H9 (cell line): ENCODE measurements around the gene GRM5. TPM values are rescaled to one million over a fixed set of nuclear protein-coding genes. Genes with fewer than 3 reads are reported as not detected.
"Not testable (repeated sequence)": the region's sequence is repeated elsewhere in the genome, so short reads cannot be mapped to it uniquely, and the experiment has no call there.

Experiments
- DNase-seq: peaks from one replicate; pipeline ENCODE4 v3.0.0-alpha.2; 2017
- H2AFZ ChIP-seq: one replicate; pipeline ENCODE4 v1.6.1; 2013; ENCODE audit warnings: mild to moderate bottlenecking, low read length, control low read depth, moderate library complexity
- H2AK5ac ChIP-seq: 2 replicates; pipeline ENCODE4 v1.6.1; 2013; ENCODE audit warnings: low read length, control low read depth, mixed read lengths; ENCODE audit not compliant: insufficient read length
- H2BK120ac ChIP-seq: one replicate; pipeline ENCODE4 v1.6.1; 2013; ENCODE audit warnings: low read depth, mild to moderate bottlenecking, low read length, control low read depth, inconsistent platforms; ENCODE audit not compliant: poor library complexity, severe bottlenecking
- H2BK12ac ChIP-seq: 2 replicates; pipeline ENCODE4 v1.6.1; 2013; ENCODE audit warnings: low read length, control low read depth, mixed read lengths, low read depth; ENCODE audit not compliant: insufficient read length
- H2BK15ac ChIP-seq: 2 replicates; pipeline ENCODE4 v1.6.1; 2013; ENCODE audit warnings: low read depth, low read length, control low read depth
- H2BK20ac ChIP-seq: one replicate; pipeline ENCODE4 v1.6.1; 2013; ENCODE audit warnings: low read depth, mild to moderate bottlenecking, low read length, control low read depth, inconsistent platforms; ENCODE audit not compliant: poor library complexity, severe bottlenecking
- H2BK5ac ChIP-seq: 2 replicates; pipeline ENCODE4 v1.6.1; 2013; ENCODE audit warnings: low read length, control low read depth, mixed read lengths; ENCODE audit not compliant: insufficient read length
- H3K14ac ChIP-seq: 2 replicates; pipeline ENCODE4 v1.6.1; 2013; ENCODE audit warnings: low read length, control low read depth; ENCODE audit not compliant: insufficient read depth
- H3K18ac ChIP-seq: 2 replicates; pipeline ENCODE4 v1.6.1; 2013; ENCODE audit warnings: low read depth, mild to moderate bottlenecking, mixed read lengths, low read length, control low read depth; ENCODE audit not compliant: insufficient read length
- H3K23ac ChIP-seq: 2 replicates; pipeline ENCODE4 v1.6.1; 2013; ENCODE audit warnings: low read length, control low read depth, mixed read lengths, low read depth; ENCODE audit not compliant: insufficient read length
- H3K23me2 ChIP-seq: 2 replicates; pipeline ENCODE4 v1.6.1; 2013; ENCODE audit warnings: low read depth, mild to moderate bottlenecking, mixed read lengths, low read length, control low read depth; ENCODE audit not compliant: insufficient read length, poor library complexity, severe bottlenecking
- H3K27ac ChIP-seq: 2 replicates; pipeline ENCODE4 v1.5.1; 2013; ENCODE audit warnings: low read length, control low read depth, mixed read lengths, low read depth; ENCODE audit not compliant: insufficient read length
- H3K27me3 ChIP-seq: 2 replicates; pipeline ENCODE4 v1.6.1; 2013; ENCODE audit warnings: low read length, control low read depth, inconsistent platforms; ENCODE audit not compliant: insufficient read depth
- H3K4ac ChIP-seq: 2 replicates; pipeline ENCODE4 v1.6.1; 2013; ENCODE audit warnings: low read depth, mild to moderate bottlenecking, control low read depth, inconsistent platforms, low read length, moderate library complexity
- H3K4me1 ChIP-seq: 2 replicates; pipeline ENCODE4 v1.6.1; 2013; ENCODE audit warnings: low read length, control low read depth, inconsistent platforms; ENCODE audit not compliant: insufficient read depth
- H3K4me2 ChIP-seq: 2 replicates; pipeline ENCODE4 v1.6.1; 2013; ENCODE audit warnings: low read length, control low read depth, mixed read lengths; ENCODE audit not compliant: insufficient read length, insufficient read depth
- H3K56ac ChIP-seq: 2 replicates; pipeline ENCODE4 v1.6.1; 2013; ENCODE audit warnings: low read depth, mild to moderate bottlenecking, mixed read lengths, low read length, control low read depth; ENCODE audit not compliant: insufficient read length
- H3K79me1 ChIP-seq: 2 replicates; pipeline ENCODE4 v1.6.1; 2013; ENCODE audit warnings: low read depth, mild to moderate bottlenecking, moderate library complexity, low read length, control low read depth, inconsistent platforms; ENCODE audit not compliant: insufficient read depth, poor library complexity, severe bottlenecking
- H3K79me2 ChIP-seq: 2 replicates; pipeline ENCODE4 v1.6.1; 2013; ENCODE audit warnings: low read length, control low read depth, inconsistent platforms; ENCODE audit not compliant: insufficient read depth
- H3K9ac ChIP-seq: 2 replicates; pipeline ENCODE4 v1.6.1; 2013; ENCODE audit warnings: low read length, control low read depth, mixed read lengths; ENCODE audit not compliant: insufficient read length; ENCODE audit errors: extremely low read depth
- H3K9me3 ChIP-seq: one replicate; pipeline ENCODE4 v1.6.1; 2013; ENCODE audit warnings: low read depth, low read length, inconsistent platforms; ENCODE audit not compliant: control insufficient read depth
- H3T11ph ChIP-seq: one replicate; pipeline ENCODE4 v1.6.1; 2013; ENCODE audit warnings: mild to moderate bottlenecking, low read length, control low read depth, inconsistent platforms
- H4K20me1 ChIP-seq: one replicate; pipeline ENCODE4 v1.6.1; 2013; ENCODE audit not compliant: control insufficient read depth, insufficient read length, insufficient read depth
- H4K5ac ChIP-seq: 2 replicates; pipeline ENCODE4 v1.6.1; 2013; ENCODE audit warnings: low read depth, mild to moderate bottlenecking, mixed read lengths, low read length, control low read depth; ENCODE audit not compliant: insufficient read length
- H4K8ac ChIP-seq: replicated peaks from 2 replicates; pipeline ENCODE4 v1.6.1; 2013; ENCODE audit warnings: low read length, control low read depth, mixed read lengths, low read depth; ENCODE audit not compliant: insufficient read length
- H4K91ac ChIP-seq: 2 replicates; pipeline ENCODE4 v1.6.1; 2013; ENCODE audit warnings: low read depth, mild to moderate bottlenecking, moderate library complexity, mixed read lengths, low read length, control low read depth; ENCODE audit not compliant: insufficient read length
- H3K27ac Mint-ChIP-seq, 3 experiments: 2 replicates in 2 of 3; 3 replicates in 1 of 3; pipeline ENCODE4 v1.8.0; 2020 to 2021; ENCODE audit warnings: mixed read lengths in 3 of 3, mild to moderate bottlenecking in 1 of 3, moderate library complexity in 1 of 3
- H3K27me3 Mint-ChIP-seq: 2 replicates; pipeline ENCODE4 v1.8.0; 2021; ENCODE audit warnings: low read depth, mild to moderate bottlenecking, moderate library complexity, mixed read lengths
- H3K36me3 Mint-ChIP-seq, 3 experiments: 2 replicates in 2 of 3; 3 replicates in 1 of 3; pipeline ENCODE4 v1.8.0; 2020 to 2021; ENCODE audit warnings: low read depth in 3 of 3, mixed read lengths in 3 of 3; ENCODE audit not compliant: insufficient read depth in 1 of 3
- H3K4me1 Mint-ChIP-seq, 2 experiments: 2 replicates each; pipeline ENCODE4 v1.8.0; 2020; ENCODE audit warnings: mixed read lengths in 2 of 2
- H3K4me3 Mint-ChIP-seq, 2 experiments: 2 replicates in 1 of 2; 3 replicates in 1 of 2; pipeline ENCODE4 v1.8.0; 2020 to 2021; ENCODE audit warnings: mild to moderate bottlenecking in 2 of 2, mixed read lengths in 2 of 2, moderate library complexity in 1 of 2
- H3K9me3 Mint-ChIP-seq, 2 experiments: 2 replicates in 1 of 2; 3 replicates in 1 of 2; pipeline ENCODE4 v1.8.0; 2020; ENCODE audit warnings: mild to moderate bottlenecking in 2 of 2, mixed read lengths in 2 of 2, moderate library complexity in 1 of 2
- WGBS: extraction: QIAGEN DNeasy Blood & Tissue Kit; methylation state at CpG from one replicate; pipeline ENCODE4 v1.1.7; 2013; ENCODE audit warnings: missing lambda C conversion rate, low lambda C conversion rate, mixed read lengths; ENCODE audit not compliant: insufficient read length; ENCODE audit errors: extremely low coverage; 5-methylcytosine and 5-hydroxymethylcytosine counted together
- total RNA-seq: library from RNA; stranded (reverse); gene quantifications from 2 replicates; pipeline ENCODE4 v1.2.1, GENCODE V29; 2021

GRM5 gene
- total RNA-seq, 1 experiment from 2014 or later: not detected

GRCh38 chr11:88853963-88854362 is 211.8 kb downstream of the GRM5 start:
- not testable (repeated sequence) for H3T11ph ChIP-seq, H3K23ac ChIP-seq, H3K56ac ChIP-seq, H3K9ac ChIP-seq, H3K23me2 ChIP-seq, H3K79me2 ChIP-seq, H3K4me2 ChIP-seq, H3K4ac ChIP-seq, H4K20me1 ChIP-seq, H3K18ac ChIP-seq, H4K8ac ChIP-seq, H3K9me3 ChIP-seq, H2AK5ac ChIP-seq, H3K27me3 Mint-ChIP-seq, H3K9me3 Mint-ChIP-seq, H2AFZ ChIP-seq, H2BK15ac ChIP-seq, H3K27me3 ChIP-seq, H3K4me3 Mint-ChIP-seq, H3K4me1 ChIP-seq, H4K5ac ChIP-seq, H4K91ac ChIP-seq, H3K36me3 Mint-ChIP-seq, H2BK12ac ChIP-seq, DNase-seq, H3K4me1 Mint-ChIP-seq, H2BK120ac ChIP-seq, H3K79me1 ChIP-seq, H3K27ac ChIP-seq, H3K14ac ChIP-seq, H2BK20ac ChIP-seq, H2BK5ac ChIP-seq, H3K27ac Mint-ChIP-seq
- no CpG with 5 or more reads among the region's 2 CpGs for WGBS

DNA sequence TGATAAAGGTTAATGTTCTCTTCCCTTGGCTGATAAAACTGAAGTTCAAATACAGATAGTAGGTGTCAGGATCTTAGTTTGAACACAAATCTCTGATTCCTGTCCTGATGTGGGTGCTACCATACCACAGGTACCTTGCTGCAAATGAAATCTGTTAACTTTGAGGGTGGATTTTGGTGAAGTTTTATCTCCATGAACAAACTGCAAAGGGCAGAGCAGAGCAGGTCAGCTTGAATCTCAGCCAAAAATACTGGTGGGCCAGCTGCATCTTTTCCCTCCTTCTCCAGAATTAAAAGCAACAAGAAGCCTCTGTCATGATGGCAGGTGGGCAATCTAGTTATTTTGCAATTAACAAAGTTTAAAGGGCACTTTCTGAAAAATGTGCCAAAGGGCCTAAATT is 214.2 kb downstream of the GRM5 start:
- H3K9me3 Mint-ChIP-seq, H2BK15ac ChIP-seq: not testable (repeated sequence)

More for the DNA sequence above, 214.2 kb downstream of the GRM5 start:
- H3K4ac ChIP-seq, H3K23ac ChIP-seq, H3K4me2 ChIP-seq, H4K20me1 ChIP-seq, H3K79me2 ChIP-seq, H3K4me1 Mint-ChIP-seq, H3K27me3 Mint-ChIP-seq, H2BK12ac ChIP-seq, H3K4me3 Mint-ChIP-seq, H3K56ac ChIP-seq, H4K8ac ChIP-seq, H3K18ac ChIP-seq, H3K27me3 ChIP-seq, H3K23me2 ChIP-seq, H3K9me3 ChIP-seq, H4K91ac ChIP-seq, H2BK20ac ChIP-seq, H3K36me3 Mint-ChIP-seq, H4K5ac ChIP-seq, H3K14ac ChIP-seq, H2AK5ac ChIP-seq, H2BK120ac ChIP-seq, H2BK5ac ChIP-seq, H2AFZ ChIP-seq, H3K9ac ChIP-seq, H3K27ac ChIP-seq, H3K27ac Mint-ChIP-seq, H3K79me1 ChIP-seq, H3T11ph ChIP-seq, DNase-seq, H3K4me1 ChIP-seq: not testable (repeated sequence)
